ENCODE data around the gene WNT9B.
"Not testable (repeated sequence)": the region's sequence is repeated elsewhere in the genome, so short reads cannot be mapped to it uniquely, and the experiment has no call there.

WNT9B gene

GRCh38 chr17:46831573-46832330 lies 19.6 kb upstream of the WNT9B start:
- DNase-seq (ENCODE audit: low spot score in 2 of 2) (no peak), ATAC-seq (replicated peaks; ENCODE audit: extremely low read depth, poor library complexity, severe bottlenecking) (no peak)
- Mint-ChIP-seq H3K9me3 (no peaks in the 10 kb centered on the region), H3K4me3 (no peak overlapping the region), H3K4me1 (peaks cover 10% of the 10 kb centered on the region), H3K27ac (ENCODE audit: low read depth) (no peak overlapping the region), H3K36me3 (ENCODE audit: insufficient read depth) (peaks cover 5% of the 10 kb centered on the region), H3K27me3 (peaks cover 36% of the 10 kb centered on the region)

- no peak overlapping the region for H3K4me3 Mint-ChIP-seq
- peaks cover 36% of the 10 kb centered on the region for H3K27me3 Mint-ChIP-seq
- ATAC-seq (replicated peaks; ENCODE audit: extremely low read depth, poor library complexity, severe bottlenecking), result no peak
- DNase-seq (ENCODE audit: low spot score in 2 of 2), result no peak
- peaks cover 6% of the 10 kb centered on the region for H3K36me3 Mint-ChIP-seq (ENCODE audit: insufficient read depth)
- peaks cover 10% of the 10 kb centered on the region for H3K4me1 Mint-ChIP-seq
- H3K9me3 Mint-ChIP-seq, result no peaks in the 10 kb centered on the region
- no peak overlapping the region for H3K27ac Mint-ChIP-seq (ENCODE audit: low read depth)
Observed at GRCh38 chr17:46832331-46832821, 19.0 kb upstream of the WNT9B start.

- no peak overlapping the region for H3K4me3 Mint-ChIP-seq
- H3K27me3 Mint-ChIP-seq, result peaks cover 37% of the 10 kb centered on the region
- H3K27ac Mint-ChIP-seq (ENCODE audit: low read depth), result no peak overlapping the region
- peaks cover 6% of the 10 kb centered on the region for H3K36me3 Mint-ChIP-seq (ENCODE audit: insufficient read depth)
- no peaks in the 10 kb centered on the region for H3K9me3 Mint-ChIP-seq
- H3K4me1 Mint-ChIP-seq, result peaks cover 10% of the 10 kb centered on the region
- no peak for ATAC-seq (replicated peaks; ENCODE audit: extremely low read depth, poor library complexity, severe bottlenecking)
- DNase-seq (ENCODE audit: low spot score in 2 of 2), result no peak
Observed at GRCh38 chr17:46832945-46833839, 18.2 kb upstream of the WNT9B start.

GRCh38 chr17:46833840-46834208 lies 17.6 kb upstream of the WNT9B start:
- H3K27ac Mint-ChIP-seq (ENCODE audit: low read depth), result no peak overlapping the region
- no peaks in the 10 kb centered on the region for H3K9me3 Mint-ChIP-seq
- no peak overlapping the region for H3K4me3 Mint-ChIP-seq
- ATAC-seq (replicated peaks; ENCODE audit: extremely low read depth, poor library complexity, severe bottlenecking), result no peak
- H3K27me3 Mint-ChIP-seq, result peaks cover 33% of the 10 kb centered on the region
- DNase-seq (ENCODE audit: low spot score in 2 of 2), result no peak
- H3K4me1 Mint-ChIP-seq, result peaks cover 10% of the 10 kb centered on the region
- peaks cover 6% of the 10 kb centered on the region for H3K36me3 Mint-ChIP-seq (ENCODE audit: insufficient read depth)

- no peak for ATAC-seq (replicated peaks; ENCODE audit: extremely low read depth, poor library complexity, severe bottlenecking)
- peaks cover 6% of the 10 kb centered on the region for H3K36me3 Mint-ChIP-seq (ENCODE audit: insufficient read depth)
- H3K4me3 Mint-ChIP-seq, result no peak overlapping the region
- peaks cover 35% of the 10 kb centered on the region for H3K27me3 Mint-ChIP-seq
- peaks cover 10% of the 10 kb centered on the region for H3K4me1 Mint-ChIP-seq
- H3K9me3 Mint-ChIP-seq, result peaks cover 2% of the 10 kb centered on the region
- H3K27ac Mint-ChIP-seq (ENCODE audit: low read depth), result no peak overlapping the region
- DNase-seq (ENCODE audit: low spot score in 2 of 2), result no peak
Observed at GRCh38 chr17:46834846-46835245, 16.5 kb upstream of the WNT9B start.

- no peak overlapping the region for H3K4me3 Mint-ChIP-seq
- DNase-seq (ENCODE audit: low spot score in 2 of 2) (no peak), ATAC-seq (replicated peaks; ENCODE audit: extremely low read depth, poor library complexity, severe bottlenecking) (no peak)
- peaks cover 14% of the 10 kb centered on the region for H3K4me1 Mint-ChIP-seq
- no peak overlapping the region for H3K27ac Mint-ChIP-seq (ENCODE audit: low read depth)
- peaks cover 6% of the 10 kb centered on the region for H3K36me3 Mint-ChIP-seq (ENCODE audit: insufficient read depth)
- peaks cover 36% of the 10 kb centered on the region for H3K27me3 Mint-ChIP-seq
- H3K9me3 Mint-ChIP-seq, result peaks cover 5% of the 10 kb centered on the region
Observed at GRCh38 chr17:46836500-46836899, 14.9 kb upstream of the WNT9B start.

- Mint-ChIP-seq H3K27ac (ENCODE audit: low read depth) (no peak overlapping the region), H3K9me3 (peaks cover 5% of the 10 kb centered on the region), H3K4me1 (peaks cover 14% of the 10 kb centered on the region), H3K36me3 (ENCODE audit: insufficient read depth) (peaks cover 6% of the 10 kb centered on the region), H3K27me3 (peaks cover 37% of the 10 kb centered on the region), H3K4me3 (no peak overlapping the region)
- no peak for DNase-seq (ENCODE audit: low spot score in 2 of 2)
- ATAC-seq (replicated peaks; ENCODE audit: extremely low read depth, poor library complexity, severe bottlenecking), result no peak
Observed at GRCh38 chr17:46837521-46837920, 13.9 kb upstream of the WNT9B start.

GRCh38 chr17:46839211-46839610 lies 12.2 kb upstream of the WNT9B start:
- Mint-ChIP-seq H3K27me3 (peaks cover 54% of the 10 kb centered on the region), H3K27ac (ENCODE audit: low read depth) (no peak overlapping the region), H3K36me3 (ENCODE audit: insufficient read depth) (peaks cover 6% of the 10 kb centered on the region), H3K4me3 (no peak overlapping the region), H3K9me3 (peaks cover 17% of the 10 kb centered on the region), H3K4me1 (peaks cover 14% of the 10 kb centered on the region)
- DNase-seq (ENCODE audit: low spot score in 2 of 2) (no peak), ATAC-seq (replicated peaks; ENCODE audit: extremely low read depth, poor library complexity, severe bottlenecking) (no peak)

- ATAC-seq (replicated peaks; ENCODE audit: extremely low read depth, poor library complexity, severe bottlenecking); H3K27ac Mint-ChIP-seq (ENCODE audit: low read depth); H3K36me3 Mint-ChIP-seq (ENCODE audit: insufficient read depth); DNase-seq (ENCODE audit: low spot score in 2 of 2); H3K4me3 Mint-ChIP-seq: not testable (repeated sequence)
- Mint-ChIP-seq H3K27me3 (peaks cover 67% of the 10 kb centered on the region), H3K4me1 (peaks cover 14% of the 10 kb centered on the region), H3K9me3 (peaks cover 17% of the 10 kb centered on the region)
Observed at GRCh38 chr17:46840596-46840995, 10.8 kb upstream of the WNT9B start.

GRCh38 chr17:46841561-46842379 lies 9.6 kb upstream of the WNT9B start:
- peaks cover 78% of the 10 kb centered on the region for H3K27me3 Mint-ChIP-seq
- H3K36me3 Mint-ChIP-seq (ENCODE audit: insufficient read depth), result peaks cover 1% of the 10 kb centered on the region
- H3K9me3 Mint-ChIP-seq, result peaks cover 17% of the 10 kb centered on the region
- H3K4me3 Mint-ChIP-seq, result no peak overlapping the region
- H3K4me1 Mint-ChIP-seq, result peaks cover 4% of the 10 kb centered on the region
- ATAC-seq (replicated peaks; ENCODE audit: extremely low read depth, poor library complexity, severe bottlenecking) (no peak), DNase-seq (ENCODE audit: low spot score in 2 of 2) (no peak)
- no peak overlapping the region for H3K27ac Mint-ChIP-seq (ENCODE audit: low read depth)

- no peak overlapping the region for H3K27ac Mint-ChIP-seq (ENCODE audit: low read depth)
- H3K9me3 Mint-ChIP-seq, result peaks cover 17% of the 10 kb centered on the region
- peaks cover 84% of the 10 kb centered on the region for H3K27me3 Mint-ChIP-seq
- no peak for DNase-seq (ENCODE audit: low spot score in 2 of 2)
- H3K4me1 Mint-ChIP-seq, result peaks cover 4% of the 10 kb centered on the region
- H3K36me3 Mint-ChIP-seq (ENCODE audit: insufficient read depth), result no peaks in the 10 kb centered on the region
- H3K4me3 Mint-ChIP-seq, result no peak overlapping the region
- ATAC-seq (replicated peaks; ENCODE audit: extremely low read depth, poor library complexity, severe bottlenecking), result no peak
Observed at GRCh38 chr17:46842835-46843234, 8.5 kb upstream of the WNT9B start.

All from central memory CD8-positive, alpha-beta T cell (primary cell).